ENCODE measurements around the gene ITSN2.

ITSN2 gene

DNA sequence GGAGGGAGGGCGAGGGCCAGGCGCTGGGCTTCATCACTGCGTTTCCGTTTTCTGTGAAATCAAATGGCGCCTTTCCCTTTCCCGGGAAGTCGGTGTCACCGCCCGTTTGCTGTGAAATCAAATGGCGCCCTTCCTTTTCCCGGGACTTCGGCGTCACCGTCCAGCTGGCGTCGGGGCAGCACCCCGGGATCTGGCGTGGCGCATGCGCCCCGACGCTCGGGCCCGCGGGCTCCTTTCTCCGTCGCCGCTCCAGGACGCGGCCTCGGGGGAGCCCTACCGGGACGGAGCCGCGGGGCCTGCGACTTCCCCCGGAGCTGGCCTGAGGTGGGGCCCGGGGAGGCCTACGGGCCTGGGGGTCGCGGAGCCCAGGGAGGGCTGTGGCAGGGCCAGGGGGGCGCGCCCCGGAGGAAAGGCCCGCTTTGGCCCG is 185.5 kb downstream of the ITSN2 start, which contains the start of gene FAM228A:
TSS of gene FAM228A (plus strand) at position 203 of the 427 bp plus-strand sequence. CDS start 428 bp downstream, outside the sequence.
- no peak for DNase-seq

DNA sequence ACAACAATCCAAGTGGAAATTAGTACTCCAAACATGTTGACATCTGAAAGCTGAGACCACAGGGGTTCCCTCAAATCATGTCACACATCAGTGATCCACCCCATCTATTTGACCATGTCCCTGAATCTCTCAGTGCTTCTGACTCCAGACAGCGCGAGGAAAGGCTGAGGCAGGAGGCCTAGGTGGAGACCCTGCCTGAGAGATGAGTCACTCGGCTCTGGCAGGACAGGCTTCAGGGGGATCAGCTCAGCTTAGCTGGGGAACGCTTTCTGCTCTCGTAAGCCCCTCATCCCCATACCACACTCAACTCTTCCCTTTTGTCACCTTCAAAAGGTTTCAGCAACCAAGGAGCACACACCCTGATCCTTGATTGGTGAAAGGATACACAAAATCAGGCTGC is 191.3 kb downstream of the ITSN2 start:
- DNase-seq = peak; percentile 81

DNA sequence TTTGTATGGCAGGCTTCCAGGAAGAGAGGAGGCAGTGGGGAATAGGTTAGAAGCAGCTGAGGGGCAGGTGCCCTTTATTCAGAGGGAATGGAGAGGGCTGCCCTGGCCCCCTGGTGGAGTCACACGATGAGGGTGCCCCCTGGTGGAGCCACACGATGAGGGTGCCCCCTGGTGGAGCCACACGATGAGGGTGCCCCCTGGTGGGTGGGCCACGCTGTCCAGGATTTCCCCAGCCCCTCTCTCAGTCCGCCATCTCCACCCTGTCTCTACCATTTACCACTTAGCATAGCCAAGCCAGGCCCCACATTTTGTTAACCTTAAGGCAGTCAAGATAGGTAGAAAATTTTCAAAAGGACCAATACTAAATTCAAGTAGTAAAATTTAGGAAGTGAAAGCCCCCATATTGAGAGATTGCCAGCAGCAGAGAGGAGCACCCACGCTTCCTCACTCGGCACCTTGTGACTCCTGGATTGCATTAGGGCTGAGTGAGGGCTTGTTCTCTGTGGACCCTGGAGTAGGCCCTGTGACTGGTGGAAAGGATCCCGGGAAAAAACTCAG is 195.8 kb downstream of the ITSN2 start:
- DNase-seq = no peak

DNA sequence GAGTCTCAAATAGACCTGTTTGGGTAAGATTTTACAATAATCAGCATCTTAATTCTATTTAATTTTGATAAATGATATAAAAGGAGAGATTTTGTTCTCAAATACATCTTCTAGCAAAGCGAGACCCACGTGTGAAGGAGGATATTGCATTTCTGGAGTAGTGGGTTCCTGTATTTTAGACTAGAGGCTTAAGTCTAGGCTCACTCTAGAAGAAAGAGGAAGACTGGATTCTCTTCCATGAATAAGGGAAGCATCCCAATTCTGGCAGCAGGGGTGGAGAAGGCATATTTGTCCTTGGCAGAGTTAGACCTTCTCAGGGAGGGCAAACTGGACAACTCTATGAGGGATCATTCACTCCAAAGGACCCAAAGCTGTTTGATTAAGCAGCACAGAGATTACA is 196.7 kb downstream of the ITSN2 start:
- no peak for DNase-seq

DNA sequence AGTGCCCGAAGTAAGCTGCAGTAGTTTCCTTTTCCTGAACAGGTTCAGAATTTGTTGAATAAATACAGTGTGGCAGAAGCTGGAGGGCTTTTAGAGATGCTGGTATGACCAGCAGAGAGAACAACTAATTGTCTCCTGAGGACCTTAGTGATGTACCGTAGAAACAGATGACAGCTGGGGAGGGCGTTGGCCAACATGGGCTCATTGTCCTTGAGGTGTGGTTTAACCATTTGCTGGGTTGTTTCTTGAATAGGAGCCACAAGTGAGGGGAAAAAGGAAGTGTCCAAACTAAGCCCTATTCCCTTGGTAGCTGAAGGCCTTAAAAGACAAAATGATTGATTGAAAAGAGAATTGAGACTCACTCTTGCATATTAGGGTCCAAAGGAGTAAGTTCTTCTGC is 197.2 kb downstream of the ITSN2 start:
- no peak for DNase-seq

DNA sequence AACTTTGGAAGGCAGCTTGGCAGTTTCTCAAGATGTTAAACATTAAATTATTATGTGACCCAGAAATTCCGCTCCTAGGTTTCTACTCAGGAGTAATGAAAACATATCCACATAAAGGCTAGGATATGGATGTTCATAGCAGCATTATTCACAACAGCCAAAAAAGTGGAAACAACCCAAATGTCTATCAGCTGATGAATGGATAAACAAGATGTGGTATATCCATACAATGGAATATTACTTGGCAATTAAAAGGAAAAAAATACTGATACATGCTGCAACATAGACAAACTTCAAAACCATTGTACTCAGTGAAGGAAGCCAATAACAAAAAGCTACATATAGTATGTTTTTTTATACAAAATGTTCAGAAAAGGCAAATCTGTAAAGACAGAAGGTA is 197.8 kb downstream of the ITSN2 start:
- DNase-seq = no peak

DNA sequence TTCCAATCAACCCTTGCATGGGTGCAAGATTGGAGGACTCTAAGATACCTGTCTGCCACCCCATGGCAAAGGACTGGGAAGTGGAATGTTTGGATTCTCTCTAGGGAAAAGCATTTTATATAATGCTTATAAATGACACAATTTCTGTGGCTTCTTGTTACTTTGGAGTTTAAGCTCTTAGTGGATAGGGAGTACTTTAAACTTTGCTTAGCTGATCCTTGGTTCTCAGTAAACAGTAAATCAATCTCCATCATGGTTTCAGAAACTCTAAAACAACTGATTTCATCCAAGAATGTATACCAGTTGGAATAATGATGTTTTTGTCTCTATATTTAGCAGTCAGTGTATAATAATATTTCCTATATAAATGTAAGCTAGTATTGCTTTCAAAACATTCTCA is 199.6 kb downstream of the ITSN2 start:
- no peak for DNase-seq

DNA sequence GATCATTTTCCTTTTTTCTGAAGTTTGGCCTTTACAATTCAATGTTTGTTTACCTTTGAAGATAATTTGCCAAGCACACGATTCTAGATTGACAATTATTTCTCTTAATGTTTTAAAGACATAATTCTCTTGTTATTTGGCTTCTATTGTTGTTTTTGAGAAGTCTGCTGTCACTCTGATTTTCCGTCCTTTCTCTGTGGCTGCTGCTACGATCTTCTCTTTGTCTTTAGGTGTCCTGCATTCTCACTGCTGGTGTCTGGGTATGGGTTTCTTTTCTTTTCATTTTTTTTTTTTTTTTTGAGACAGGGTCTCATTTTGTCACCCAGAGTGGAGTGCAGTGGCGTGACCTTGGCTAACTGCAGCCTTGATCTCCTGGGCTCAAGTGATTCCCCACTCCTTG is 200.6 kb downstream of the ITSN2 start:
- DNase-seq = no peak

DNA sequence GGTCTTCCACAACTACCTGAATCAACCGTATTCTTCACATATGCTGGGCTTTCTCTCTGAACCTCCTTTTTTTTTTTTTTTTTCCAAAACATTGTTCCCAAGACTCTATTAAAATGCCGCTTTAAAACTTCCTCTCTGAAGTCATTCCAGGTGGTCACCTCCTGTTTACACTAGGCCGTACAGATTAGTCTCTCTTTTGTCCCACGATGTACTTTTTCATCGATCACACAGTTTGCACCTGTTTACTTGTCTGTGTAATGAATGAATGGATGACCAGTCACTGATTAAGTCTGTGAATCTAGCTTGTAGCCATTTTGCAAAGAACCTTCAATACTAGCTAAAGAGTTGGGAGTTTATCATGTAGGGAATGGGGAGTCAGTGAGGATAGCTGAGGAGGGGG is 202.2 kb downstream of the ITSN2 start:
- DNase-seq = no peak

DNA sequence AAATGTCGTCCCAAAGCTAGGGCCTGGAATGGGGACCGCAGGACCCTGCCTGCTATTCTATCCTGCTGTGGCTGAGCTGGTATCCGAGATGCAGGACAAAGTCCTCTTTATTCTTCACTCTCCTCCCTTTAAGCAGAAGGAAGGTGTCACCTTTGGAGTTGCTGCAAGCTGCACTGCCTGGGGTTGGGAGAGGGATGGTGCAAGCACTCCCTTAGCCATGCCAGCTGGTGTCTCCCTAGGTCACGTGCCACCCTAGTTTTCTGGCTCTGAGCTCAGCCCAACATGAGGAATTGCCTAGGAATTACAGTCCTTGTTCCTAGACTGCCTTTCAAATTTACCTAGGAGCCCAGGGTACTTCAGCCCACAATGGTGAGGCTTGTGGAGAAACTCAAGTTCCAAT is 206.9 kb downstream of the ITSN2 start:
- no peak for DNase-seq
